GM19043 (cell line): ENCODE measurements around the gene ERC1.
"Not testable (repeated sequence)": the region's sequence is repeated elsewhere in the genome, so short reads cannot be mapped to it uniquely, and the experiment has no call there.

Experiments used
- ATAC-seq: cut with Tn5 transposase; IDR thresholded peaks from one replicate; pipeline ENCODE4 v1.9.1; 2021; ENCODE audit warnings: low read depth; ENCODE audit not compliant: unreplicated experiment

The ERC1 gene

DNA sequence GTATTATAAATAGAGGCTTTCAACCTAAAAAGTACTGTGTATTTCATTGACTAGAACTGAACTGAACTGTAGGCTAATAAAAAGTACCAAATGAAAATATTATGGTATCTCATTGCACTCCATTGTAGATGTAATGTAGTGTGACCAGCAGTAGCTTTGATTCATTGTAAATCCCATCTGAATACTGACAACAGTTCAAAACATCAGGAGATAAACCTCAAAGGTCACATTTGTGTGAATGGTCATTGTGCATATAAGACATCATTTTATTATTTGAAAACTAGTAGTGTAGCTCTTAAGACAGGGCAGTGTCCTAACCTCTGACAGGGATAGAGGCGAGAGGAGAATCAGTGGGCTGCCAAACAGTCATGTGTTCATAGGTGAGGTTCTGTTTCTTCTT, 316.8 kb downstream of the ERC1 start:
- no peak for ATAC-seq

DNA sequence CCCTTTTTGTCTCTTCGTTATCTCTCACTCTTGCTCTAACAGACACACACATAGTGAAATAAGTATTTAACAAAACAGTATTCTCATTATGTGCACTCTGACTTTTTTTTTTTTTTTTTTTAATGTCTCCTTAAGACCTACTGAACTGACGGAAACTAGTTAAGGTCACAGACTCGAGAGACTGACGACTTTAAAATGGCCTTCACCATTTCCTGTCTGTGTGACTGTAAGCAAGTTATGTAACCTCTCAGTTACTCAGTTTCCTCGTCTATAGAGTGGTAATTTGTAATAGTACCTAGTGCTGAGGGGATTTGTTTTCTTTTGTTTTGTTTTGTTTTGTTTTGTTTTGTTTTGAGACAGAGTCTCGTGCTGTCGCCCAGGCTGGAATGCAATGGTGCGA, 318.6 kb downstream of the ERC1 start:
- ATAC-seq = no peak

DNA sequence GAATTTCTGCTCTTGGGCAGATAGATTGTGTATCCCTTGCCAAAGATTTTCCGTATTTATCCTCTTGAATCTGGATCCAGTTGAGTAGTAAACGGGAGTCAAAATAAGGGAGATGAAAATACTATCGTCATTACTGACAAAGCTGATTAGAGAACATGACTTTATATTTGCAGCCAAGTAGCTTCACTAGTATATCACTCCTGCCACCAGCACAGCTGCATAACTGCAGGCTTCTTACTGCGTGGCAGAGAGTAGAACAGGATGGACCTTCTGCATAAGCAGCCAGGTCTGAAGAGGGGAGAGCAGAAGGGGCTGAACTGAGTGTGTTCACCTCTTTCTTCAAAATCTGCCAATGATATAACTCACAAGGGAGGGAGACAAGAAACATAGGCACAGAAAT, 319.6 kb downstream of the ERC1 start:
- no peak for ATAC-seq

DNA sequence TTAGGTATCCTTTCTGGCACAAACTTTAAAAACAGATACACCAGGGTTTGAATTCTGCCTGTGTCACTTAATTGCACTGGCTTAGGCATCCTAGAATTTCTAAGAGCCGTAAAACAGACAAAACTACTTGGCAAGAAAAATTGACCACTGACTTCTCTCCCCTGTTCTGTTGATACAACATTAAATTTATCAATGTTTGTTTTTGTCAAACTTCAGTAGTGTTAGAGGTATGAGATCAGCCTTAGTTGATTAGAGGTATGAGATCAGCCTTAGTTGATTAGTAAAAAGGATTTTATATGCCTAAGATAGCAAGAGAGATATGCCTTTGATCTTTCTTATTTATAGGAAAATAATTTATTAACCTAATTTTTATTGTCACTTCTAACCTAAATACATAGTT, 320.1 kb downstream of the ERC1 start:
- ATAC-seq = no peak

DNA sequence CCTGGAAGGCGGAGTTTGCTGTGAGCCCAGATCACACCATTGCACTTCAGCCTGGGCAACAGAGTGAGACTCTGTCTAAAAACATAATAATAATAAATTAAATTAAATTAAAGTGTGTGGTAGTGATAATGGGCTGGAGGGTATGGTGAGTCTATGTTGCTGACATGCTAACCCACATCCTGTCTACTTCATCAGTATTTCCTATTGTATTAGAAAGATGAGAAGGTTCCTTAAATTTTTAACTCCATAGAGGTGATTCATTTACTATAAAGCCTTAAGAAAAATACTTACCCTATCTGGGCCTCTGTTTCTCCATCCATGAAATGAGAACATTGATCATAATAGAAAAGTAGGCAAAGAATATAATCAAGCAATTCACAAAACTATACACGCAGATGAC, 322.9 kb downstream of the ERC1 start:
- no peak for ATAC-seq

DNA sequence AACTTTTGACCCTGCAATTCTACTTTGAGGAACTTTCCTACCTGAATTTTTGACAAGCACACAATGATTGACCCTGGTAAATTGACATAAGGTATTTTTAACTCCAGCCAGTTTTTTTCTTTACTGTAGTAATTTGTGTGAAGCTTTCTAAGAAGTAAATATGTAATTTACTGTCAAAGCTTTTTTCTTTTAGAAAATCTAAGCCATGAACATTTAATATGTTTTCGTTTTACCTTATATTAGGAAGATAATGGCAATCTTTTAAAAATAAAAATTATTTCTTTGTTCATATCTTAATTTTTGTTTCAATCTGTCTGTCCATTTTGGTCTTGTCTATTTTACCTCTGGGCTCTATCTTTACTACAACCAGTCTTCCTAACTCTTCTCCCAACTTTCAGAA, 323.5 kb downstream of the ERC1 start:
- ATAC-seq = no peak

DNA sequence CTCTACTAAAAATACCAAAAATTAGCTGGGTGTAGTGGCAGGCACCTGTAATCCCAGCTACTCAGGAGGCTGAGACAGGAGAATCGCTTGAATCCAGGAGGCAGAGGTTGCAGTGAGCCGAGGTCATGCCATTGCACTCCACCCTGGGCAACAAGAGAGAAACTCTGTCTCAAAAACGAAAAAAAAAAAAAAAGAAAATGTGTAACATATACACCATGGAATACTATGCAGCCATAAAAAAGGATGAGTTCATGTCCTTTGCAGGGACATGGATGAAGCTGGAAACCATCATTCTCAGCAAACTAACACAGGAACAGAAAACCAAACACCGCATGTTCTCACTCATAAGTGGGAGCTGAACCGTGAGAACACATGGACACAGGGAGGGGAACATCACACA, 326.0 kb downstream of the ERC1 start:
- not testable (repeated sequence) for ATAC-seq

DNA sequence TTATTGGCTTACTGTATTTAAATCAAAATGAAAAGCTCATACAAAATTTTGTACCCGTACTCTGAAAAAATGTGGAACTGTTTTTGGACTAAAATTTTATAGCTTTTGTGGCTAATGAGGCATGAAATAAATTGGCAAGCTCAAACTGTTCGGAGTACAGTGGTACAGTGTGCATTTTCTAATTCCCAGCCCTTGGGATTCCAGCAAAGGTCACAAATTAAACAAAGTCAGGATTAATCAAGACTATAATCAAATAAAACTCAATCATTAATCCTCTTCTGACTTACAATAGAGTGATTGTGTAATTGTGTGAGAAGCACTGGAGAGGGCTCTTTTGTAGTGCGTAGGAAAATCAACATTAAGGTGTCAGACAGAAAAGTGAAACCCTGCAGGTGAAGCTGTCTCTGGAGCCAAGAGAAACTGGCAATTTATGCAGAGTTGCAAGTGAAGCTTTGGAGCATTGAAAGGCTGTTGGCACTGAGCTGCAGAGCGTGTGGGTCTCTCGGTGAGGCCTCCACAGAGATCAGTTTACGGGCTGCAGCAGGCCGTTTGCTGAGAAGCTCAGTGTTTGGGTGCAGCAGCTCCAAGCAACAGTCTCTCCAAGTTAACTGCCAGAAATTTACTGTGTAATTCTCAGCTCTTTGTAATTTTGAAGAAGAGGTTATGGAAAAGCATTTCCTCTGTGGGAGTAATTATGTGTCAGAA, 327.5 kb downstream of the ERC1 start:
- no peak for ATAC-seq

DNA sequence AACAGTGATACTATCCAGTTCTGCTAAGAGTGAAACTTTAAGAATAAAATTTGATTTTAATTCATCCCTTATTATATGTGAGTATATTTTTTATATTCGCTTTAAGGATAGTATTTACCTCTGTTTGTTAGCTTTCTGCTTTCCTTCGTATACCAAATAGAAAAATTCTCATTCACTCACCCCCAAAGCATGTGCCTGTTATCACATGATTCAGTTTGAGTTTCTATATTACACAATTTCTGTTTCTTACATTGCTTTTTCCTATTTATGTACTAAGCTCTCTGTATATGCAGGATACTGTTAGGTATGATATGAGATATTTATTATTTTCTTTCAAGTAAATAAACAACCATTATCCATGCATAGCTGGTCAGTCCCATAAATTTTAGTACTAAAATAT, 328.2 kb downstream of the ERC1 start:
- no peak for ATAC-seq

DNA sequence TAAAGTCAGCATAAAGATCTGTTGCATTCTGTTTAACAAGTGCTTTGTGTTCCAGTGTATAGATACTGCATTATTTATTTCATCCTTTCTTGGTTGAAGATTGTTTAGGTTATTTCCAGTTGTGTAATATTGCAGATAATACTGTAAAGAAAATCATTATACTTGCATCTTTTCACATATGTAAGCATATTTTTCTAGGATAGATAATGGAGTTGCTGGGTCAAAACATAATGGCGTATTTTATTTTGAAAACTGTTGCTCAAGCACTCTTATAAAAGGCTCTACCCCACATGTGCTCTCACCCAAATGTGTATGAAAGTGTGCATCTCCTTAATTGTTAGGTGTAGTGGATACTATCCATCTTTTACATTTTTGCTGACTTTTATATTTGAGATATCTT, 329.0 kb downstream of the ERC1 start:
- no peak for ATAC-seq

DNA sequence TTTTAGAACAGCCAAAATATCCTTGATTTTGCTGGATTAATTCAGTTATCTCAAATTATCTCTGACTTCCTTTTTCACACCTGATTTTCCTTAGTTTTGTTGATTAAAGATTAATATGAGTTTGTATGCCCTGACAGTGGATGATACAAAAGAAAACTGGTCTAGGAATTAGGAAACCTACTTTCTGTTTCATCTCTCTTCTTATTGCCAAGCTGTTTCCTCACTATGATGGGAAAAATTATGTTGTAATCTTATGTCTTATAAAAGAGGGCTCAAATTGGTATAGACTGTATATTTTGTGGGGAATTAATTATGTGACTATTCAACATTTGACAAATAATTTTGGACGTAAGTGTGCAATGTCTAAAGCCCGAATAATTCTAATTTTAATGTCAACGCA, 331.8 kb downstream of the ERC1 start:
- no peak for ATAC-seq

DNA sequence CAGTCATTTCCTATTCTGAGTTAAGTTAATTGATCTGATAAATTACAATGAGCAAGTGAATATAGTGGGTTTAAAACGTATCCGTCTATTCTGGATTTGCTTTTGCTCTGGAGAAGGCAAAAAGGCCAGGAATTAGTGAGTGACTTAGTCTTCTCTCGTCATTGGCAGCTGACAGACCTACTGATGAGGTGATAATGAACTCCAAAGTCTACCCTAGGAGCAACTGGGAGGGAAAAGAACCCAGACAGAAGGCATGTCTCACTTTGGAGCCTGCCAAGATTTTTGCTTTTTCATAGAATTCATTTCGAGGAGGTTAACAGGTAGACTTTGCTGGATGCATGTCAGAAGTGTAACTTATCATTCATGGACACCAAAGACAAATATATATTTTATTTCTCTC, 333.1 kb downstream of the ERC1 start:
- no peak for ATAC-seq

DNA sequence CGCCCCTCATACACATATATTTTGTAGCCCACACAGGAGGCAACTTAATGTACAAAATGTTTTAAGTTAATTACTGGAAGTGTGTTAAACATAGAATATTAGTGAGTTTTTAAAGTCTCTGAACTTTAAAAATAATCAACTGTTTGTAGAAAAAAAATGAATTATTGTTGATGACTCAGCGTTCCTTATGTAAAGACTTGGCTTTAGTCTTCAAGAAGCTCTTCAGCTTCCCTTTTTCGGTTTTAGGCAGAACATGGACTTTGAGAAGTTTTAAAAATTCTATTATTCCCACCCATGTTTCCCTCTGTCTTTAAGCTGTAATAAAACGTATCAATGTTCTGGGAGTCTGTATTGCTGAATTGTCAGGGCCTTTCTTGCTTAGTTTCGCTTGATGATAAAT, 333.9 kb downstream of the ERC1 start:
- ATAC-seq = no peak

DNA sequence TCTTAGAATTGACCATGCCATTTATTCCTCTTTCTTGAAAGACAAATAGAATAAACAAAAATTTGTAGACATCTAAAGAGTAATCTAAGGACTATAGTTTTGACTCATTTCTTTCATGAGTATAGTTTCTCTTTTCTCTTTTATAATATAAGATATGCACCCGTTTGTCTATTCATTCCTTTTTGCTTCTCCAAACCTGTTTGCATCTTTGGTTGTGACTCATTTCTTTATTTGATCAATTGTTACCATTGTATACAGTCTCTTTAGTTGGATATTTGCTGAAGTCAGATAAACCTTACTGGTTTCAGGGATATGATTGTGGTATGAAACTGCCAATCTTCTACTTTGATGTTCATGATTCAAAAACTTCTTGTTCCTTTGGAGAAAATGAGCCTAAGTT, 334.6 kb downstream of the ERC1 start:
- ATAC-seq = no peak

DNA sequence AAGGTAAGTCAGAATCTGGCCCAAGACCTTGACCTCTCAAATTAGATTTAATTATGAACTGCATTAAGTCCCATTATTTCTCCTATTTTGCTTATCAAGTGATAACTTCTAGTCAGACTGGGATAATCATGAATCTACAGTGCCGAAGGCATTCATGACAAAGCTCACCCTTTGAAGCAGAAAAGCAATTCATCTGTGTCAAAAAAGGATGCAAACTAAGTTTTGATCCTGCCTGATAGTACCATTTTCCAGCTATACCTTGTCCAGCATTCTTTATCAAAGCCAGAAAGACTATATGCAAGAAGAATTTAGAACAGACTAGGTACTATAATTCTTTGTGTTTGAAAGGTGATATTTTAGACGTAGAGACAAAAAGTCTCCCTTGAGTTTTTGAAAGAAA, 335.2 kb downstream of the ERC1 start:
- no peak for ATAC-seq

DNA sequence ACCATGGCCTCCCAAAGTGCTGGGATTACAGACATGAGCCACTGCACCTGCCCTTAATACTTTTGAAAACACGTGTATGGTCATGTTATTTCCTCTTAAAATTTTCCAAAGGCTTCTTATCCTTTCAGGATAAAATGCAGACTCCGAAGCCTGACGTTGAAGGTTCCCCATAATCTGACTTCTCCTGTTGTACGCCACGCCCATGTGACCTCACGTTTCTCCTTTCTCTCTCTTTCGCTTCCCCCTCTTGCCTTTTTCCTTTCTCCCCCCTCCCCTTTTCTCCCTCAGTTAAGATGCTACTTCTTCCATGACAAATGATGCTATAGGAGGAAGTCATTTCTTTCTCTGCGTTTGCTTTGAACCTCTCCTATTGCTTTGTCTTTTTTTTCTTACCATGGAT, 337.4 kb downstream of the ERC1 start:
- no peak for ATAC-seq

DNA sequence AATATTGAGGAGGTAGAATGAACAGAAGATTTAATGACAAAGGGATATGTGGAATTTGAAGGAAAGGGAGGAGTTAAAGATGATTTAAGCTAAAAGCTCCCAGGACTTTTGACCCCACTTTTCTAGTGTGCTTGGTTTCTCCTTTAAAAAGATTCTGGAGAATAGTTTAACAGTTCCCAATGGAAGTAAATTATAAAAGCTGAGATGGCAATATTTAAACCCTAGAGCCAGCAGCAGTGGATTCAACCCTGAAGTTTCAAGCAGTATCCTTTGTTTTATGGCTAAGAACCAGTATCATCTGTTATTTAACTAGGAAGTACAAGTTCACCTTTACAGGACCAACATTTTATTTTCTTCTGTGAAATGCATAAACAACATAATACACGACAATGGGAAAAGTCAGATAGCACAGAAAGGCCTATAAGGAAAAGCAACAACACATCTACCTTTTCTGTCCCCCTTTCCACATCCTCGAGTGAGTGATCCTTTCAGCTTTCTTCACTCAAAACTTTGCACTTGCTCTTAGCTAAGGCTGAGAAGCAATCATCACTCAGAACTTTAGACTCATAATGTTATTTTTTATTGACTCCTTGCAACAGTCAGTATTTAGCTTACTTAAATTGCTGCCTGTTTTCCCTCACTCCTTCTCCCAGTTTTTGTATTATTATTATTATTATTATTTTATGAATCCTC, 338.9 kb downstream of the ERC1 start:
- no peak for ATAC-seq

DNA sequence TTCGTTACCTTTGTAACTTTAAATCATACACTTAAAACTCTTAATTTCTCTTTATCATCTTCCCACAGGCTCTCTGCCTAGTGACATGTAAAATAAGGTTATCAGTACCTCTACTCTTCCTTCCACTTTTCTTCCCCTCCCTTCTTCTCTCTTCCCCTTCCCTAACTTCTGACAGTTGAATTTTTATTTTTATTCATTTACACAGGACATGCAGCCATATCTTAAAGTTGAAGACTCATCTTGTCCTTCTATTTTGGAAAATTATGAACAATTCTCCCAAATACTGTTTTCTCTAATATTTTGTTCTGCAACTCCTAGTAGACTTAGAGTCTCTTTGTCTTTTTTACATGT, 339.4 kb downstream of the ERC1 start:
- ATAC-seq = no peak

DNA sequence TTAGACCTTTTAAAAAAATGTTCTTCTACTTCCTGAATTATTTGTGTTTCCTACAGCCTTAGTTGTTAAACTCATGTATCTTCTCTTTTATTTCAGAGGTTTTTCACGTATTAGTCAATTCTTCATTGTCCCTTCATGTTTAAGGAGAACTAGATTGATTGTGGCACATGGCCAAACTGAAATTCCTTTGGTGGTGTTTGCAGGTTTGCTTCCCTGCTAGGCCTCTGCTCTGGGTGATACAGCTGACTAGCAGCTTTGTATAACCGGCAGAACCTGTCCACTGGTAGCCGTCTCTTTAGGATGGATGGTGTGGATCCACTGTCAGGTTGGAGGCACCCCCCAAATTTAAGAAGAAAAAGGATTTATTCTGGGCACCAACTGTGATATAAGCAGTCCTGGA, 341.3 kb downstream of the ERC1 start:
- ATAC-seq = no peak

DNA sequence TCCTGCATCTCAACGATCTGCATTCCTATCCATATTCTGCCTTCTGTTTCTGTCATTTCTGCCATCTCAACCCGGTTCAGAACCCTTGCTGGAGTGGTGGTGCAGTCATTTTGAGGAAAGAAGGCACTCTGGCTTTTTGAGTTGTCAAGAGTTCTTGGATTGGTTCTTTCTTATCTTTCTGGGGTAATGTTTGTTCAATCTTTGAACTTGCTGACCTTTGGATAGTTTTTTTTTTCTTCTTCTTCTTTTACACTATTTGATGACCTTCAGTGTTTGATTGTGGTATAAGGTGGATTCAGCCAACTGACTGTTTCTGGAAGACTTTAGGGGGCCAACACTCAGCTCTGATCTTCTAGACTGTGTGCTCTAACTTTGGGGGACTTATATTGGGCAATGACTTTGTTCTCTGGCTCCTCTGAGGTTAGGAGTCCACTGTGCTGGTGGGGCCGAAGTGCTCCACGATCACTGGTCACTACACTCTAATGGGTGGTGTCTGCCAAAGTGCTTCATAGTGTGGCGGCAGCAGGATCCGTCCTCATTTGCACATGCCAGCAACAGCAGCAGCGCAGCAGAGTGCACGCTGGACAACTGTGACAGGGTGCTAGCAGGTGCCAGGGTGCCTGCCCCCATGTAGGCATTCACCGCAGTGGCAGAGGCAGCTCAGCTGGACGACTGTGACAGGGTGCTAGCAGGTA, 347.6 kb downstream of the ERC1 start:
- no peak for ATAC-seq

DNA sequence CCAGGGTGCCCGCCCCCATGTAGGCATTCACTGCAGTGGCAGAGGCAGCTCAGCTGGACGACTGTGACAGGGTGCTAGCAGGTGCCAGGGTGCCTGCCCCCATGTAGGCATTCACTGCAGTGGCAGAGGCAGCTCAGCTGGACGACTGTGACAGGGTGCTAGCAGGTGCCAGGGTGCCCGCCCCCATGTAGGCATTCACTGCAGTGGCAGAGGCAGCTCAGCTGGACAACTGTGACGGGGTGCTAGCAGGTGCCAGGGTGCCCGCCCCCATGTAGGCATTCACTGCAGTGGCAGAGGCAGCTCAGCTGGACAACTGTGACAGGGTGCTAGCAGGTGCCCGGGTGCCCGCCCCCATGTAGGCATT, 348.1 kb downstream of the ERC1 start:
- not testable (repeated sequence) for ATAC-seq
